OCI-LY7 (cell line): ENCODE results near the gene POLR2F.

Experiments used
- EZH2phosphoT487 ChIP-seq: fragments of 200-600 bp; sonication (generic); IDR thresholded peaks from 2 replicates; pipeline ENCODE4 v1.6.1; 2018; ENCODE audit warnings: low read depth, borderline replicate concordance, mild to moderate bottlenecking, mixed run types, antibody characterized with exemption, low read length, moderate library complexity, mixed read lengths
- TF ChIP-seq, protein P1 (sequence below): fragments of 200-600 bp; sonication (generic); conservative IDR thresholded peaks from 2 replicates; pipeline ENCODE4 v1.5.1; 2014; ENCODE audit warnings: mild to moderate bottlenecking, antibody characterized with exemption, low read length, moderate library complexity, mixed read lengths

DNA sequence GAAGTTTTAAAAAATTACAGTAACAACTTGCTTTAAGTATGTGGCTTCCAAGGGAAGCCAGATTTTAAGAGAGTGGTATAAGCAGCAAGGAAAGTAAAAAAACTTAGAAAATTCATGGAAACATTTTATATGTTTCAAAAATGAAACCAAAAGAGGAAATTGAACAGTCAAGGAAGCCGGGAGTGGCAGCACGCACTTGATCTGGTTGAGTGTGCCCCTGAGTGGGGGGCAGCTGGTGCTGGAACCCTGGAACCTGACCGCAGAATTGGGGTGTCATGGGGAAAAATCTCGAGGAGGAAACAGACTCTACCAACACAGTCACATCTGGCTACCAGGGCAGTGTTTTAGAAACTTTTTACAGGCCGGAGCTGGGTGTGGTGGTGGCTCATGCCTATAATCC is 33.4 kb upstream of the POLR2F start:
- TF ChIP-seq, protein P1, sequence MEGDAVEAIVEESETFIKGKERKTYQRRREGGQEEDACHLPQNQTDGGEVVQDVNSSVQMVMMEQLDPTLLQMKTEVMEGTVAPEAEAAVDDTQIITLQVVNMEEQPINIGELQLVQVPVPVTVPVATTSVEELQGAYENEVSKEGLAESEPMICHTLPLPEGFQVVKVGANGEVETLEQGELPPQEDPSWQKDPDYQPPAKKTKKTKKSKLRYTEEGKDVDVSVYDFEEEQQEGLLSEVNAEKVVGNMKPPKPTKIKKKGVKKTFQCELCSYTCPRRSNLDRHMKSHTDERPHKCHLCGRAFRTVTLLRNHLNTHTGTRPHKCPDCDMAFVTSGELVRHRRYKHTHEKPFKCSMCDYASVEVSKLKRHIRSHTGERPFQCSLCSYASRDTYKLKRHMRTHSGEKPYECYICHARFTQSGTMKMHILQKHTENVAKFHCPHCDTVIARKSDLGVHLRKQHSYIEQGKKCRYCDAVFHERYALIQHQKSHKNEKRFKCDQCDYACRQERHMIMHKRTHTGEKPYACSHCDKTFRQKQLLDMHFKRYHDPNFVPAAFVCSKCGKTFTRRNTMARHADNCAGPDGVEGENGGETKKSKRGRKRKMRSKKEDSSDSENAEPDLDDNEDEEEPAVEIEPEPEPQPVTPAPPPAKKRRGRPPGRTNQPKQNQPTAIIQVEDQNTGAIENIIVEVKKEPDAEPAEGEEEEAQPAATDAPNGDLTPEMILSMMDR, result no peak
- no peak for TF ChIP-seq EZH2phosphoT487
